Measurements from ENCODE around the gene MYL12B.

The MYL12B gene

DNA sequence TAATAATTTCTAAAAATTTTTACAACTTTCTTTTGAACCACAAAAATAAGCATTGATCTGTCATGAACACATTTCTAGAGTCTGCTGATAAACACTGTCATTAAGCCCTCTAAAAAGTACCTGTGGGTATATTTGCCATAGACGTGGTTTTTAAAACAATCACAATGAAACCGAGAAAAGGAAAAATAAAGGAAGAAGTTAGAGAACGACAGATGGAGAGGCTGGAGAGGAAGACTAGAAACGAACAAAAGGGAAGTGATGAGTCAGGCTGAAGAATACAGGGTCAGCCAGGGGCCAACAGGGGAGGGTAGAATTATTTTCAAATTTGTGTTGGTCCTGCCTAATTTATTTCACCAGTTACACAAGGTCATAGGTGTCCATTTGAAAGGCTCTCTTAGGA lies 62.0 kb downstream of the MYL12B start:
- in situ Hi-C loops (cut with HindIII; ENCODE audit: low sequenced_read_pairs): no loop called here
- DNase-seq (ENCODE audit: low read depth): no peak
- H3K4me3 ChIP-seq (ENCODE audit: low read depth, low read length): no peak overlapping the region
- no peak for TF ChIP-seq CTCF (IDR thresholded peaks at IDR 0.05; ENCODE audit: low read depth, low read length, missing control alignments)
